ENCODE data around the gene MAP7D1. TPM values are rescaled to one million over a fixed set of nuclear protein-coding genes. Genes with fewer than 3 reads are reported as not detected.

The MAP7D1 gene
- total and polyA plus RNA-seq, 2 donors (not counting 1 experiment from before 2014, with no cell fraction given), result 70.6 to 78.4 TPM

- Histone ChIP-seq H3K27me3 (ENCODE audit: control insufficient read depth, insufficient read depth, low read length) (no peaks in the 10 kb centered on the region), H3K27ac (ENCODE audit: insufficient read depth, low read length) (no peak overlapping the region), H3K9me3 (ENCODE audit: control insufficient read depth, insufficient read depth, low read depth, low read length) (no peaks in the 10 kb centered on the region), H3K79me2 (ENCODE audit: control insufficient read depth, insufficient read depth, low read length) (peaks cover 95% of the 10 kb centered on the region), H3K9ac (ENCODE audit: insufficient read depth, low read length) (no peak overlapping the region), H3K4me1 (ENCODE audit: control insufficient read depth, extremely low read depth, insufficient read depth, low read length) (peaks cover 17% of the 10 kb centered on the region), H2AFZ (ENCODE audit: low read length) (no peak overlapping the region), H4K20me1 (ENCODE audit: control insufficient read depth, extremely low read depth, insufficient read depth, low read length) (no peaks in the 10 kb centered on the region), H3K4me2 (ENCODE audit: extremely low read depth, insufficient read depth, low read length) (no peak overlapping the region), H3K36me3 (ENCODE audit: control insufficient read depth, insufficient read depth, low read length) (peaks cover 25% of the 10 kb centered on the region), H3K4me3 (replicated peaks in 1 of 4; ENCODE audit: control extremely low read depth in 1 of 4, insufficient read depth in 1 of 4, low read depth in 3 of 4, low read length in 4 of 4) (no peak overlapping the region)
- TF ChIP-seq, protein P1, sequence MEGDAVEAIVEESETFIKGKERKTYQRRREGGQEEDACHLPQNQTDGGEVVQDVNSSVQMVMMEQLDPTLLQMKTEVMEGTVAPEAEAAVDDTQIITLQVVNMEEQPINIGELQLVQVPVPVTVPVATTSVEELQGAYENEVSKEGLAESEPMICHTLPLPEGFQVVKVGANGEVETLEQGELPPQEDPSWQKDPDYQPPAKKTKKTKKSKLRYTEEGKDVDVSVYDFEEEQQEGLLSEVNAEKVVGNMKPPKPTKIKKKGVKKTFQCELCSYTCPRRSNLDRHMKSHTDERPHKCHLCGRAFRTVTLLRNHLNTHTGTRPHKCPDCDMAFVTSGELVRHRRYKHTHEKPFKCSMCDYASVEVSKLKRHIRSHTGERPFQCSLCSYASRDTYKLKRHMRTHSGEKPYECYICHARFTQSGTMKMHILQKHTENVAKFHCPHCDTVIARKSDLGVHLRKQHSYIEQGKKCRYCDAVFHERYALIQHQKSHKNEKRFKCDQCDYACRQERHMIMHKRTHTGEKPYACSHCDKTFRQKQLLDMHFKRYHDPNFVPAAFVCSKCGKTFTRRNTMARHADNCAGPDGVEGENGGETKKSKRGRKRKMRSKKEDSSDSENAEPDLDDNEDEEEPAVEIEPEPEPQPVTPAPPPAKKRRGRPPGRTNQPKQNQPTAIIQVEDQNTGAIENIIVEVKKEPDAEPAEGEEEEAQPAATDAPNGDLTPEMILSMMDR (conservative IDR thresholded peaks at IDR 0.05 in 1 of 2, IDR thresholded peaks at IDR 0.05 in 1 of 2; ENCODE audit: low read depth in 1 of 2, low read length in 2 of 2), result no peak
- TF ChIP-seq EZH2 (IDR thresholded peaks at IDR 0.05; ENCODE audit: low read length, missing control alignments), result no peak
- no peak for DNase-seq (ENCODE audit: low read depth in 2 of 2)
Observed at GRCh38 chr1:36168514-36168913, 12.6 kb downstream of the MAP7D1 start.

- Histone ChIP-seq H3K9me3 (ENCODE audit: control insufficient read depth, insufficient read depth, low read depth, low read length) (no peaks in the 10 kb centered on the region), H4K20me1 (ENCODE audit: control insufficient read depth, extremely low read depth, insufficient read depth, low read length) (no peaks in the 10 kb centered on the region), H2AFZ (ENCODE audit: low read length) (no peak overlapping the region), H3K9ac (ENCODE audit: insufficient read depth, low read length) (no peak overlapping the region), H3K4me3 (replicated peaks in 1 of 4; ENCODE audit: control extremely low read depth in 1 of 4, insufficient read depth in 1 of 4, low read depth in 3 of 4, low read length in 4 of 4) (no peak overlapping the region), H3K27ac (ENCODE audit: insufficient read depth, low read length) (no peak overlapping the region), H3K27me3 (ENCODE audit: control insufficient read depth, insufficient read depth, low read length) (no peaks in the 10 kb centered on the region), H3K79me2 (ENCODE audit: control insufficient read depth, insufficient read depth, low read length) (peaks cover 91% of the 10 kb centered on the region), H3K4me2 (ENCODE audit: extremely low read depth, insufficient read depth, low read length) (no peak overlapping the region), H3K36me3 (ENCODE audit: control insufficient read depth, insufficient read depth, low read length) (peaks cover 44% of the 10 kb centered on the region), H3K4me1 (ENCODE audit: control insufficient read depth, extremely low read depth, insufficient read depth, low read length) (peaks cover 17% of the 10 kb centered on the region)
- DNase-seq (ENCODE audit: low read depth in 2 of 2), result no peak
- TF ChIP-seq, protein P1 (conservative IDR thresholded peaks at IDR 0.05 in 1 of 2, IDR thresholded peaks at IDR 0.05 in 1 of 2; ENCODE audit: low read depth in 1 of 2, low read length in 2 of 2), result no peak
- TF ChIP-seq EZH2 (IDR thresholded peaks at IDR 0.05; ENCODE audit: low read length, missing control alignments), result no peak
Observed at GRCh38 chr1:36170643-36171412, 14.9 kb downstream of the MAP7D1 start.

GRCh38 chr1:36172017-36172747, 16.2 kb downstream of the MAP7D1 start:
- peak overlapping the region; percentile 62 for H3K27ac ChIP-seq (ENCODE audit: insufficient read depth, low read length)
- peaks cover 11% of the 10 kb centered on the region for H3K4me1 ChIP-seq (ENCODE audit: control insufficient read depth, extremely low read depth, insufficient read depth, low read length)
- H3K4me3 ChIP-seq (replicated peaks in 1 of 4; ENCODE audit: control extremely low read depth in 1 of 4, insufficient read depth in 1 of 4, low read depth in 3 of 4, low read length in 4 of 4), result no peak overlapping the region
- TF ChIP-seq, protein P1 (conservative IDR thresholded peaks at IDR 0.05 in 1 of 2, IDR thresholded peaks at IDR 0.05 in 1 of 2; ENCODE audit: low read depth in 1 of 2, low read length in 2 of 2), result no peak
- TF ChIP-seq EZH2 (IDR thresholded peaks at IDR 0.05; ENCODE audit: low read length, missing control alignments), result no peak
- DNase-seq (ENCODE audit: low read depth in 2 of 2), result no peak
- H3K27me3 ChIP-seq (ENCODE audit: control insufficient read depth, insufficient read depth, low read length), result no peaks in the 10 kb centered on the region
- H3K9ac ChIP-seq (ENCODE audit: insufficient read depth, low read length), result no peak overlapping the region
- H2AFZ ChIP-seq (ENCODE audit: low read length), result no peak overlapping the region
- peaks cover 50% of the 10 kb centered on the region for H3K36me3 ChIP-seq (ENCODE audit: control insufficient read depth, insufficient read depth, low read length)
- H4K20me1 ChIP-seq (ENCODE audit: control insufficient read depth, extremely low read depth, insufficient read depth, low read length), result no peaks in the 10 kb centered on the region
- peaks cover 81% of the 10 kb centered on the region for H3K79me2 ChIP-seq (ENCODE audit: control insufficient read depth, insufficient read depth, low read length)
- H3K9me3 ChIP-seq (ENCODE audit: control insufficient read depth, insufficient read depth, low read depth, low read length), result no peaks in the 10 kb centered on the region
- H3K4me2 ChIP-seq (ENCODE audit: extremely low read depth, insufficient read depth, low read length), result no peak overlapping the region
